Measurements from ENCODE around the gene CCNY.

Gene CCNY

GRCh38 chr10:35391153-35391953 is 55.0 kb downstream of the CCNY start:
- no peak for TF ChIP-seq EZH2 (optimal IDR thresholded peaks at IDR 0.05; ENCODE audit: low read depth, low read length)
- no peak for TF ChIP-seq CTCF (IDR thresholded peaks at IDR 0.05; ENCODE audit: low read length)
- no peak for TF ChIP-seq EZH2phosphoT487 (IDR thresholded peaks at IDR 0.05; ENCODE audit: low read length)
- no peak for DNase-seq
- no peak overlapping the region for H3K27ac ChIP-seq (ENCODE audit: low read length)

GRCh38 chr10:35391954-35392262 is 55.6 kb downstream of the CCNY start:
- H3K4me1 ChIP-seq (ENCODE audit: low read length), result no peaks in the 10 kb centered on the region

More at GRCh38 chr10:35391153-35391953, 55.0 kb downstream of the CCNY start:
- no peaks in the 10 kb centered on the region for H3K9me2 ChIP-seq (replicated peaks; ENCODE audit: insufficient read depth, low read length)
- H4K20me1 ChIP-seq (ENCODE audit: insufficient read depth, low read length), result peaks cover 3% of the 10 kb centered on the region; the same call in 1 of the 2 replicates
- H3K4me1 ChIP-seq (ENCODE audit: low read length), result no peaks in the 10 kb centered on the region
- no peak overlapping the region for H3K9ac ChIP-seq (ENCODE audit: low read length)
- no peaks in the 10 kb centered on the region for H3K9me3 ChIP-seq (replicated peaks; ENCODE audit: insufficient read depth, low read length)
- no peak overlapping the region for H3K4me2 ChIP-seq (ENCODE audit: low read depth, low read length)
- H3K79me2 ChIP-seq (ENCODE audit: low read length), result peaks cover 87% of the 10 kb centered on the region
- no peaks in the 10 kb centered on the region for H3K27me3 ChIP-seq (replicated peaks; ENCODE audit: insufficient read depth, low read length)
- no peak overlapping the region for H2AFZ ChIP-seq (ENCODE audit: low read length)
- no peaks in the 10 kb centered on the region for H3F3A ChIP-seq (ENCODE audit: insufficient read depth, low read length)
- no peak overlapping the region for H3K4me3 ChIP-seq (ENCODE audit: low read length)
- H3K36me3 ChIP-seq (replicated peaks; ENCODE audit: insufficient read depth, low read length), result no peaks in the 10 kb centered on the region

DNA sequence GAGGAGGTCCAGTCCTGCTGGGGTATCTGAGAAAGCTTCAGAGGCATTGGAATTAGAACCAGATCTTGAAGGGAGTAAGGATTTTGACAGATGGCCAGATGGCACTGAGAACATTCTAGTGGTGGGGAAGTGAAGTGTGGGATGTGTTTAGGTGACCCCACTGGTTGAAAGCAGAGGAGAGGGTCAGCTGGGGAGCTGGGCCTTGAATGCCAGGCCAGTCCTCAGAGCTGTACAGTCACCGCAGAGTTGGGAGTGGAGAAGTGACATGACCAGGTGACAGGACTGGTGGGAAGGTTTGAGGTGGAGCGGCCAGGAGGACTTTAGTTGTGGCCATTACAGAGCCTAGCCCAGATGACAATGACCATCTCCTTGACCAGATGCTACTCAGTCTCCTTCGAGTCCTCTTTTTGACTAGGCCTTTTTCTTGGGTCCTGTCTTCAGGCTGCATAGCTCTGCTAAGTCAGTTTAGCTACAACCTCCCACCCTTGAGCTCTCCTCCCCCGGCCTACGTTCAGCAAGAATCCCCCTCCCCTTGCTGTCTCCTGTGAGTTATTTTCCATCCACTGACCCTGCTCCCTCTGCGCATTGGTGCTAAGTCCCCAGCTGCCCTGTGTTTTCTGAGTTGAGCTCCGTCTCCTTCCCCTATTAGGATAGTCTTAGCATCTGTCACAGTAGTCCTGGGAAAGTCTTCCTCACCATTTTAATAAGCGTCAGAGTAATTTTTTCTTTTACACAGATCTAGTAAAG is 56.3 kb downstream of the CCNY start:
- no peak for DNase-seq
- no peak for TF ChIP-seq CTCF (IDR thresholded peaks at IDR 0.05; ENCODE audit: low read length)
- no peak for TF ChIP-seq EZH2 (optimal IDR thresholded peaks at IDR 0.05; ENCODE audit: low read depth, low read length)
- no peak for TF ChIP-seq EZH2phosphoT487 (IDR thresholded peaks at IDR 0.05; ENCODE audit: low read length)
- peaks cover 87% of the 10 kb centered on the region for H3K79me2 ChIP-seq (ENCODE audit: low read length)
- no peak overlapping the region for H2AFZ ChIP-seq (ENCODE audit: low read length)
- no peak overlapping the region for H3K4me3 ChIP-seq (ENCODE audit: low read length)
- no peaks in the 10 kb centered on the region for H3K9me2 ChIP-seq (replicated peaks; ENCODE audit: insufficient read depth, low read length)
- no peak overlapping the region for H3K9ac ChIP-seq (ENCODE audit: low read length)
- H3K27ac ChIP-seq (ENCODE audit: low read length), result no peak overlapping the region
- H3K4me1 ChIP-seq (ENCODE audit: low read length), result no peaks in the 10 kb centered on the region
- no peaks in the 10 kb centered on the region for H3K36me3 ChIP-seq (replicated peaks; ENCODE audit: insufficient read depth, low read length)
- no peaks in the 10 kb centered on the region for H3K9me3 ChIP-seq (replicated peaks; ENCODE audit: insufficient read depth, low read length)
- H3K4me2 ChIP-seq (ENCODE audit: low read depth, low read length), result no peak overlapping the region
- no peaks in the 10 kb centered on the region for H3F3A ChIP-seq (ENCODE audit: insufficient read depth, low read length)
- H4K20me1 ChIP-seq (ENCODE audit: insufficient read depth, low read length), result peaks cover 3% of the 10 kb centered on the region; the same call in 1 of the 2 replicates
- H3K27me3 ChIP-seq (replicated peaks; ENCODE audit: insufficient read depth, low read length), result no peaks in the 10 kb centered on the region

More at GRCh38 chr10:35391954-35392262, 55.6 kb downstream of the CCNY start:
- no peak for TF ChIP-seq EZH2phosphoT487 (IDR thresholded peaks at IDR 0.05; ENCODE audit: low read length)
- no peak for TF ChIP-seq CTCF (IDR thresholded peaks at IDR 0.05; ENCODE audit: low read length)
- TF ChIP-seq EZH2 (optimal IDR thresholded peaks at IDR 0.05; ENCODE audit: low read depth, low read length), result no peak
- no peak overlapping the region for H3K27ac ChIP-seq (ENCODE audit: low read length)
- no peaks in the 10 kb centered on the region for H3K27me3 ChIP-seq (replicated peaks; ENCODE audit: insufficient read depth, low read length)
- peaks cover 87% of the 10 kb centered on the region for H3K79me2 ChIP-seq (ENCODE audit: low read length)
- H3F3A ChIP-seq (ENCODE audit: insufficient read depth, low read length), result no peaks in the 10 kb centered on the region
- H2AFZ ChIP-seq (ENCODE audit: low read length), result no peak overlapping the region
- H4K20me1 ChIP-seq (ENCODE audit: insufficient read depth, low read length), result peaks cover 3% of the 10 kb centered on the region; the same call in 1 of the 2 replicates
- no peaks in the 10 kb centered on the region for H3K9me3 ChIP-seq (replicated peaks; ENCODE audit: insufficient read depth, low read length)
- no peak overlapping the region for H3K9ac ChIP-seq (ENCODE audit: low read length)
- H3K4me3 ChIP-seq (ENCODE audit: low read length), result no peak overlapping the region
- no peak overlapping the region for H3K4me2 ChIP-seq (ENCODE audit: low read depth, low read length)
- no peak for DNase-seq
- H3K9me2 ChIP-seq (replicated peaks; ENCODE audit: insufficient read depth, low read length), result no peaks in the 10 kb centered on the region
- no peaks in the 10 kb centered on the region for H3K36me3 ChIP-seq (replicated peaks; ENCODE audit: insufficient read depth, low read length)

Data from MM.1S (cell line).